Measurements from ENCODE around the gene PRCC.

PRCC gene

GRCh38 chr1:156801409-156802121 lies 34.2 kb downstream of the PRCC start:
- H3K36me3 ChIP-seq (ENCODE audit: control insufficient read depth, insufficient read depth, low read length), result peaks cover 9% of the 10 kb centered on the region
- no peak overlapping the region for H3K9ac ChIP-seq (ENCODE audit: low read length)
- H3K79me1 ChIP-seq (ENCODE audit: low read length), result no peaks in the 10 kb centered on the region
- no peak overlapping the region for H3K56ac ChIP-seq (ENCODE audit: low read length)
- no peak overlapping the region for H2BK120ac ChIP-seq (ENCODE audit: low read depth, low read length)
- no peak overlapping the region for H3K4me2 ChIP-seq (ENCODE audit: low read length)
- no peak overlapping the region for H4K8ac ChIP-seq (ENCODE audit: low read depth, low read length)
- H3K4ac ChIP-seq (ENCODE audit: low read depth, low read length), result no peak overlapping the region
- H3K27ac ChIP-seq (ENCODE audit: low read depth, low read length), result no peak overlapping the region
- no peak overlapping the region for H3K23ac ChIP-seq (ENCODE audit: low read length)
- WGBS (ENCODE audit: extremely low coverage, insufficient coverage, low lambda C conversion rate), result no CpG with 5 or more reads among the region's 7 CpGs
- peaks cover 3% of the 10 kb centered on the region for H3K4me1 ChIP-seq (ENCODE audit: control insufficient read depth, low read depth, low read length)
- no peak overlapping the region for H4K5ac ChIP-seq (ENCODE audit: low read length)
- no peak overlapping the region for H2BK15ac ChIP-seq (replicated peaks; ENCODE audit: low read depth)
- no peak for DNase-seq
- H2AK5ac ChIP-seq (ENCODE audit: low read length), result no peak overlapping the region
- no peak overlapping the region for H3K4me3 ChIP-seq (ENCODE audit: low read length)
- no peaks in the 10 kb centered on the region for H3K27me3 ChIP-seq (ENCODE audit: insufficient read depth, low read length, poor library complexity)
- H3K18ac ChIP-seq (ENCODE audit: low read length), result no peak overlapping the region
- H2BK5ac ChIP-seq (ENCODE audit: low read length), result no peak overlapping the region
- no peaks in the 10 kb centered on the region for H3K79me2 ChIP-seq (ENCODE audit: control insufficient read depth, insufficient read depth, low read length)

DNA sequence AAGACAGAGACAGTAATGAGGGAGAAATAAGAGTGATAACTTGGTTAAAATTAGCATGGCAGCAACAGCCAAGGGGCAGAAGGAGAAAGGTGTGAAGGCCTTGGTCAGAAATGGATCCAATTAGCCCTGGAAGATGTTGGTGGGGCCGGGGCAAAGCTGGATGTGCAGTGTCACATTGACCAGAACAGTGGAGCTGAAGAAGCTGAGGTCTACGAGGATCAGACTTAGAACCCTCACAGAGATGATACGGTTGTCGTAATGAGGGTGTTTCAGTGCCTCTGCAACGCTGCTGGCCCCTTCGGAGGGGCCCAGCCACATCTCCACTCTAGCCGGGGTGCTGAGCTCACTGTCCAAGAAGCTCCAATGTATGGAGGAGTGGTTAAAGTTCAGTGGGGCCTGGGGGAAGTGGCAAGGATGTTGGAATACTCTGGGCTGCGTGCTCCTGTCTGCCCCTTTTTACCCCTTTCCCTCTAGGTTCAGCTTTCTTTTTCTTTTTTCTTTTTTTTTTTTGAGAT lies 35.1 kb downstream of the PRCC start:
- H3K27ac ChIP-seq (ENCODE audit: low read depth, low read length), result no peak overlapping the region
- H3K4me2 ChIP-seq (ENCODE audit: low read length), result no peak overlapping the region
- no peaks in the 10 kb centered on the region for H3K79me2 ChIP-seq (ENCODE audit: control insufficient read depth, insufficient read depth, low read length)
- H3K23ac ChIP-seq (ENCODE audit: low read length), result no peak overlapping the region
- no peak overlapping the region for H2BK15ac ChIP-seq (replicated peaks; ENCODE audit: low read depth)
- no CpG with 5 or more reads among the region's 8 CpGs for WGBS (ENCODE audit: extremely low coverage, insufficient coverage, low lambda C conversion rate)
- no peak overlapping the region for H2BK120ac ChIP-seq (ENCODE audit: low read depth, low read length)
- H3K56ac ChIP-seq (ENCODE audit: low read length), result no peak overlapping the region
- no peak overlapping the region for H3K4ac ChIP-seq (ENCODE audit: low read depth, low read length)
- H3K4me1 ChIP-seq (ENCODE audit: control insufficient read depth, low read depth, low read length), result no peaks in the 10 kb centered on the region
- no peak overlapping the region for H2BK5ac ChIP-seq (ENCODE audit: low read length)
- H4K5ac ChIP-seq (ENCODE audit: low read length), result no peak overlapping the region
- H3K4me3 ChIP-seq (ENCODE audit: low read length), result no peak overlapping the region
- no peaks in the 10 kb centered on the region for H3K27me3 ChIP-seq (ENCODE audit: insufficient read depth, low read length, poor library complexity)
- DNase-seq, result no peak
- no peak overlapping the region for H3K18ac ChIP-seq (ENCODE audit: low read length)
- no peaks in the 10 kb centered on the region for H3K79me1 ChIP-seq (ENCODE audit: low read length)
- H2AK5ac ChIP-seq (ENCODE audit: low read length), result no peak overlapping the region
- peaks cover 9% of the 10 kb centered on the region for H3K36me3 ChIP-seq (ENCODE audit: control insufficient read depth, insufficient read depth, low read length)
- no peak overlapping the region for H4K8ac ChIP-seq (ENCODE audit: low read depth, low read length)
- H3K9ac ChIP-seq (ENCODE audit: low read length), result no peak overlapping the region

DNA sequence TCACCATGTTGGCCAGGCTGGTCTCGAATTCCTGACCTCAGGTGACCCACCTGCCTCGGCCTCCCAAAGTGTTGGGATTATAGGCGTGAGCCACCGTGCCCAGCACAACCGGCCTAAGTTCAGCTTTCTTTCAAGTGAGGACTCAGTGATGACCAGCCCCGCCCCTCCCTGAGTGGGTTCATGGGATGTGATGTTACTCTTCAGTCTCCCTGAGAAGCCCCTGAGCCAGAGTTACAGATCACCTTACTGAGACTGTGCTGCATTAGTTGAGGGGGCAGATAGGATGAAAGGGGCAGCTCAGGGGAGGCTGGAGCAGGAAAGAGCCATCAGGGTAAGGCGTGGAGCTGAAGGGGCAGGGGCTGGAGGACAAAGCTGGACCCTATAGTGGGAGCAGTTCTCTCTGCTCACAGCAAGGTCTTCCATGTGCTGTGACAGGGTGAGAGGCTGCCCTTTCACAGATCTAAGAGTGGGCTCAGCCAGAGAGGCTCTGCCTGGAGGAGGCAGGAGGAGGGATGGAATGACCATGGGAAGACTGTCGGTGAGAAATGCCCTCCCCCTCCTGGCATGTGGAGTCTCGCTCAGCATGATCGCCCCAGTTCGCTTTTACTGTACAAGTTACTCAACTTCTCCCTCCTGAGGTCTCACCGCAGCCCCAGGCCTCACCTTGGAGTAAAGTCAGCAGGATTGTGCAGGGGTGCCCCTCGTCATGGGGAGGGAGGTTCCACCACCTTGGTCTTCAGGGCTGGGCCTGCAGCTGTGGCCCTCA lies 35.9 kb downstream of the PRCC start:
- H3K36me3 ChIP-seq (ENCODE audit: control insufficient read depth, insufficient read depth, low read length), result peaks cover 5% of the 10 kb centered on the region
- H3K4me3 ChIP-seq (ENCODE audit: low read length), result no peak overlapping the region
- WGBS (ENCODE audit: extremely low coverage, insufficient coverage, low lambda C conversion rate), result no CpG with 5 or more reads among the region's 13 CpGs
- no peak overlapping the region for H3K56ac ChIP-seq (ENCODE audit: low read length)
- no peak overlapping the region for H3K18ac ChIP-seq (ENCODE audit: low read length)
- H3K4me1 ChIP-seq (ENCODE audit: control insufficient read depth, low read depth, low read length), result no peaks in the 10 kb centered on the region
- H3K4me2 ChIP-seq (ENCODE audit: low read length), result no peak overlapping the region
- H3K79me2 ChIP-seq (ENCODE audit: control insufficient read depth, insufficient read depth, low read length), result no peaks in the 10 kb centered on the region
- H2BK15ac ChIP-seq (replicated peaks; ENCODE audit: low read depth), result no peak overlapping the region
- H3K9ac ChIP-seq (ENCODE audit: low read length), result no peak overlapping the region
- no peak overlapping the region for H4K5ac ChIP-seq (ENCODE audit: low read length)
- no peak for DNase-seq
- H4K8ac ChIP-seq (ENCODE audit: low read depth, low read length), result no peak overlapping the region
- no peaks in the 10 kb centered on the region for H3K27me3 ChIP-seq (ENCODE audit: insufficient read depth, low read length, poor library complexity)
- no peak overlapping the region for H2AK5ac ChIP-seq (ENCODE audit: low read length)
- H3K27ac ChIP-seq (ENCODE audit: low read depth, low read length), result no peak overlapping the region
- H2BK5ac ChIP-seq (ENCODE audit: low read length), result no peak overlapping the region
- H3K79me1 ChIP-seq (ENCODE audit: low read length), result no peaks in the 10 kb centered on the region
- H3K4ac ChIP-seq (ENCODE audit: low read depth, low read length), result no peak overlapping the region
- H2BK120ac ChIP-seq (ENCODE audit: low read depth, low read length), result no peak overlapping the region
- no peak overlapping the region for H3K23ac ChIP-seq (ENCODE audit: low read length)

GRCh38 chr1:156804026-156804425 lies 36.7 kb downstream of the PRCC start:
- no peak overlapping the region for H4K5ac ChIP-seq (ENCODE audit: low read length)
- H3K23ac ChIP-seq (ENCODE audit: low read length), result no peak overlapping the region
- DNase-seq, result no peak
- no peak overlapping the region for H3K4me2 ChIP-seq (ENCODE audit: low read length)
- H4K8ac ChIP-seq (ENCODE audit: low read depth, low read length), result no peak overlapping the region
- no peaks in the 10 kb centered on the region for H3K79me2 ChIP-seq (ENCODE audit: control insufficient read depth, insufficient read depth, low read length)
- H3K56ac ChIP-seq (ENCODE audit: low read length), result no peak overlapping the region
- no peak overlapping the region for H3K4ac ChIP-seq (ENCODE audit: low read depth, low read length)
- WGBS (ENCODE audit: extremely low coverage, insufficient coverage, low lambda C conversion rate), result no CpG with 5 or more reads among the region's 3 CpGs
- peaks cover 4% of the 10 kb centered on the region for H3K36me3 ChIP-seq (ENCODE audit: control insufficient read depth, insufficient read depth, low read length)
- no peaks in the 10 kb centered on the region for H3K79me1 ChIP-seq (ENCODE audit: low read length)
- H3K4me3 ChIP-seq (ENCODE audit: low read length), result no peak overlapping the region
- no peak overlapping the region for H2AK5ac ChIP-seq (ENCODE audit: low read length)
- H2BK5ac ChIP-seq (ENCODE audit: low read length), result no peak overlapping the region
- H3K27ac ChIP-seq (ENCODE audit: low read depth, low read length), result no peak overlapping the region
- H3K4me1 ChIP-seq (ENCODE audit: control insufficient read depth, low read depth, low read length), result no peaks in the 10 kb centered on the region
- no peaks in the 10 kb centered on the region for H3K27me3 ChIP-seq (ENCODE audit: insufficient read depth, low read length, poor library complexity)
- no peak overlapping the region for H3K18ac ChIP-seq (ENCODE audit: low read length)
- H3K9ac ChIP-seq (ENCODE audit: low read length), result no peak overlapping the region
- H2BK15ac ChIP-seq (replicated peaks; ENCODE audit: low read depth), result no peak overlapping the region
- no peak overlapping the region for H2BK120ac ChIP-seq (ENCODE audit: low read depth, low read length)

DNA sequence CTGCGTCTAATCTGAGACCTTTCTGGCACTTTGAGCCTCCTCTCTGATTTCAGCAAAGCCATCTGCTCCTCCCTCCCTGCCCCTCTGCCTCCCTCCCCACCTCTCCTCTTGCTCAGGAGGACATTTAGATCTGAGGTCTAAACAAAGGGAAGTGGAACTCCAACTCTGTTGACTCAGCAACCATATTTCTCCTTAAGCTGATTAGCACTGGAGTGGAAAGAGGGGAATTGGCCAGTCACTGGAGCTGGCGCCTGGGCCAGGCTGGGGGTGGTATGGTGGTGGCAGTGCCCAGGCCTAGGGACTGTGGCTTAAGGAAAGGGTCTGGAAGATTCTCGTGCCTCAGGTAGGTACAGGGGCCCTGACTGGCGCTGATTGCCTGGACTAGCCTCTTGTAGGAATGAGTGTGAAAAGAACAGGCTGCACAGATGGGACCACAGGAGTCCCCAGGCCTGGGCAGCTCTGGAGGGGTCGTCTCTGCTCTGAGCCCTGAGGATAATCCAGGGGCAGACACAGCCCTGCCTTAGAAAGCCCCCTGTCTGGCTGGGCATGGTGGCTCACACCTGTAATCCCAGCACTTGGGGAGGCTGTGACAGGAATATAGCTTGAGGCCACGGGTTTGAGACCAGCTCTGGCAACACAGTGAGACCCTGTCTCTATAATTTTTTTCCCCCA lies 37.4 kb downstream of the PRCC start:
- Histone ChIP-seq H2BK15ac (replicated peaks; ENCODE audit: low read depth) (no peak overlapping the region), H3K79me2 (ENCODE audit: control insufficient read depth, insufficient read depth, low read length) (no peaks in the 10 kb centered on the region), H3K27me3 (ENCODE audit: insufficient read depth, low read length, poor library complexity) (no peaks in the 10 kb centered on the region), H3K4me1 (ENCODE audit: control insufficient read depth, low read depth, low read length) (no peaks in the 10 kb centered on the region), H3K4me3 (ENCODE audit: low read length) (no peak overlapping the region), H4K8ac (ENCODE audit: low read depth, low read length) (no peak overlapping the region), H4K5ac (ENCODE audit: low read length) (no peak overlapping the region), H3K36me3 (ENCODE audit: control insufficient read depth, insufficient read depth, low read length) (peaks cover 4% of the 10 kb centered on the region), H3K9ac (ENCODE audit: low read length) (no peak overlapping the region), H3K27ac (ENCODE audit: low read depth, low read length) (no peak overlapping the region), H3K79me1 (ENCODE audit: low read length) (no peaks in the 10 kb centered on the region), H3K4me2 (ENCODE audit: low read length) (no peak overlapping the region), H3K18ac (ENCODE audit: low read length) (no peak overlapping the region), H2AK5ac (ENCODE audit: low read length) (no peak overlapping the region), H2BK120ac (ENCODE audit: low read depth, low read length) (no peak overlapping the region), H3K56ac (ENCODE audit: low read length) (no peak overlapping the region), H3K23ac (ENCODE audit: low read length) (no peak overlapping the region), H3K4ac (ENCODE audit: low read depth, low read length) (no peak overlapping the region), H2BK5ac (ENCODE audit: low read length) (no peak overlapping the region)
- peak; percentile 30 for DNase-seq
- no CpG with 5 or more reads among the region's 6 CpGs for WGBS (ENCODE audit: extremely low coverage, insufficient coverage, low lambda C conversion rate)

Data from mesendoderm (in vitro differentiated cells).